Measurements from ENCODE around the gene SHISAL2A.

The SHISAL2A gene

GRCh38 chr1:52693843-52694242 is 60.9 kb downstream of the SHISAL2A start:
- in situ Hi-C loops (cut with HindIII; ENCODE audit: low sequenced_read_pairs): no loop called here
- TF ChIP-seq, protein P1, sequence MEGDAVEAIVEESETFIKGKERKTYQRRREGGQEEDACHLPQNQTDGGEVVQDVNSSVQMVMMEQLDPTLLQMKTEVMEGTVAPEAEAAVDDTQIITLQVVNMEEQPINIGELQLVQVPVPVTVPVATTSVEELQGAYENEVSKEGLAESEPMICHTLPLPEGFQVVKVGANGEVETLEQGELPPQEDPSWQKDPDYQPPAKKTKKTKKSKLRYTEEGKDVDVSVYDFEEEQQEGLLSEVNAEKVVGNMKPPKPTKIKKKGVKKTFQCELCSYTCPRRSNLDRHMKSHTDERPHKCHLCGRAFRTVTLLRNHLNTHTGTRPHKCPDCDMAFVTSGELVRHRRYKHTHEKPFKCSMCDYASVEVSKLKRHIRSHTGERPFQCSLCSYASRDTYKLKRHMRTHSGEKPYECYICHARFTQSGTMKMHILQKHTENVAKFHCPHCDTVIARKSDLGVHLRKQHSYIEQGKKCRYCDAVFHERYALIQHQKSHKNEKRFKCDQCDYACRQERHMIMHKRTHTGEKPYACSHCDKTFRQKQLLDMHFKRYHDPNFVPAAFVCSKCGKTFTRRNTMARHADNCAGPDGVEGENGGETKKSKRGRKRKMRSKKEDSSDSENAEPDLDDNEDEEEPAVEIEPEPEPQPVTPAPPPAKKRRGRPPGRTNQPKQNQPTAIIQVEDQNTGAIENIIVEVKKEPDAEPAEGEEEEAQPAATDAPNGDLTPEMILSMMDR (IDR thresholded peaks at IDR 0.05; ENCODE audit: low read depth, low read length): no peak
- H3K4me3 ChIP-seq (ENCODE audit: low read depth, low read length): no peak overlapping the region
- no peak for DNase-seq (ENCODE audit: low read depth, low spot score)

DNA sequence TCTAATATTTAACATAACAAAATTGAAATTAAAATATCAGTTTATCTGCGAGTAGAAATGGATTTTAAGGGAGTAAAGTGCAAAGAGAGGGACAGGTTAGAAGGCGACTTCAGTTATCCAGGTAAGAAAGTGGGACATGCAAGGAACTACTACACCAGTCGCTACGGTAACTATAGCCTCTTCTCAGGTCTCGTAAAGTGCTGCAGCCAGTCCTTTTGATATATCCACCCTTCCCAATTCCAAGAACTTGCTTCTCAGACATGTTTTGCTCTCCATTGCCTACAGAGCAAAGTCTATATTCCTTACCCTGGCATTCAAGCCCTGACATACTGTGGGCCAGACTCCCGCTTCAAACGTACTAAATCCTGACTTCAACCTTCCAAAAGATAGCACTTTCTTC is 62.7 kb downstream of the SHISAL2A start:
- H3K4me3 ChIP-seq (ENCODE audit: low read depth, low read length): no peak overlapping the region
- no peak for DNase-seq (ENCODE audit: low read depth, low spot score)
- TF ChIP-seq, protein P1 (IDR thresholded peaks at IDR 0.05; ENCODE audit: low read depth, low read length): no peak
- in situ Hi-C loops (cut with HindIII; ENCODE audit: low sequenced_read_pairs): no loop called here

DNA sequence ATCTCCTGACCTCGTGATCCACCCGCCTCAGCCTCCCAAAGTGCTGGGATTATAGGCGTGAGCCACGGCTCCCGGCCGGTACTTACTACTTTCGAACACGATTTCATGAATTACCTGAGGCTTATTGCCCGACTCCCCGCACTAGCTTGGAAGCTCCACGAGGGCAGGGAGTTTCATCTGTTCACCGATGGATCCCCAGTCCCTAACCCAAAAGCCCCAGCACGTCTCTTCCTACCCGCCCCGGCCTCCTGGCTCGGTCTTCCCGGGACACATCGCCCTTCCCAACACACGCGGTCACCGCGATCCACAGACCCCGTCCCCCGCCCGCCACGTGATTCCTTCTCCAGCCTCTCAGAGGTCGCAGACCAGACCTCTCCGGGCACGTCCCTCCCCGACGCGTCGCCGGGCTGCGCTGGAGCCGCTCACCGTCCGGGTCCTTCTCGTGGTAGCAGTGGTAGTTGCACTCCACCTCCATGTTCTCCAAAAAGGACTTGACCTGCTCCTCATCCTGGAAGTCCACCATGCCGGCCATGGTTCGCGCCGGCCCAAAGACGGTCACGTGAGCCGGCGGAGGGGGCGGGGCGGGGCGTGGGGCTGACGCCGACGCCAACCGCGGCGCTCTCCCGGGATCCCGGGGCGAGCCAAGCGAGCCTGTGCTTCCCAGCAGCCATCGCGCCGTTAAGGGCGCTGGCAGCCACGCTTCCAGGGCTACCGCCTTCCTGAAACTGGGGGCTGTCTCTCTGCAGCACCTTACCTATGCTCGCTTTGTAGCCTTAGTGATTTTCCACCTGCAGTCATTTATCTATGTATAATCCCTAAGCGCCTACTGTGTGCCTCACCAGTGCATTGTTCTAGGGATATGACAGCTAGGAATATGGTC is 65.1 kb downstream of the SHISAL2A start, which contains the start of gene COA7:
TSS of gene COA7 (minus strand) at position 553 of the 880 bp plus-strand sequence. CDS start at position 532, 21 bp downstream.
- in situ Hi-C loops (cut with HindIII; ENCODE audit: low sequenced_read_pairs): no loop called here
- TF ChIP-seq, protein P1 (IDR thresholded peaks at IDR 0.05; ENCODE audit: low read depth, low read length): no peak
- peak within 1 kb of the TSS; percentile 85 for H3K4me3 ChIP-seq (ENCODE audit: low read depth, low read length)
- DNase-seq (ENCODE audit: low read depth, low spot score): peak; percentile 87

DNA sequence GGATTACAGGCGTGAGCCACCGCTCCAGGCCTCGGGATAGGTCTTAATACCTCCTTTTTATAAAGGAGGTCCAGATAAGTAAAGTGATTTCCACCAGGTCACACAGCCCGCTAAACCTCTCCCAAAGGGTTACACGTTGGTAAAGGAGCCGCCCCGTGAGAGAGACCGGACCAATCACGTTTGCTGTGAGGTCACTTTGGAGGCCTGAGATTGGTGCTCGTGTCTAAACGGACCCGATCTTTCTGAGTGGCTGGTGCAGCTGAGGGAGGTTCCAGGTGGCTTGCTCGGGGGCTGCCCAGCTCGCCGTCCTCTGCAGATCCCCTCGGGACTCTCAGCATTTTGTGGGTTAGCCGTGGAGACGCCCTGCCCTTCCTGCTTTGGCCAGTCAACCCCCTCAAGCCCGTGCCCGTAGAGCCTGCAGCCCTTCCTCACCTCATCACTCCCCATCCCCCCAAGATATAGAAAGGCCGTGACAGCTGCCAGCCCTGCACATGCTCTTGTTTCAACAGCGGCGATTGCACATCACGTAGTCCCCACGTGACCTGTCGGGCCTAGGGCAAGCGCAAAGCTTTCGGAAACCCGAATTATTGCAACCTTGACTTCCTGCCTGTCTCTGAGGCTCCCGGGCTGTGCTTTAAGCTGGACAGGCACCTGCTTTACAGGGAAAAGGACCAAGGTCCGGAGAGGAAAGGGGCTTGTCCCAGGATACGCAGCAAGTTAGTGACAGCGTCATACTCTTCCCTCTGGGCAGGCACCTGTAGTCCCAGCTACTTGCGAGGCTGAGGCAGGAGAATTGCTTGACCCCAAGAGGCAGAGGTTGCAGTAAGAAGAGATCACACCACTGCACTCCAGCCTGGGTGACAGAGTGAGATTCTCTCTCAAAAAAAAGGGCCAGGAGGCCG is 70.2 kb downstream of the SHISAL2A start:
- peak; percentile 89 for DNase-seq (ENCODE audit: low read depth, low spot score)
- H3K4me3 ChIP-seq (ENCODE audit: low read depth, low read length): peak overlapping the region; percentile 51
- TF ChIP-seq, protein P1 (IDR thresholded peaks at IDR 0.05; ENCODE audit: low read depth, low read length): no peak
- in situ Hi-C loops (cut with HindIII; ENCODE audit: low sequenced_read_pairs): no loop called here

DNA sequence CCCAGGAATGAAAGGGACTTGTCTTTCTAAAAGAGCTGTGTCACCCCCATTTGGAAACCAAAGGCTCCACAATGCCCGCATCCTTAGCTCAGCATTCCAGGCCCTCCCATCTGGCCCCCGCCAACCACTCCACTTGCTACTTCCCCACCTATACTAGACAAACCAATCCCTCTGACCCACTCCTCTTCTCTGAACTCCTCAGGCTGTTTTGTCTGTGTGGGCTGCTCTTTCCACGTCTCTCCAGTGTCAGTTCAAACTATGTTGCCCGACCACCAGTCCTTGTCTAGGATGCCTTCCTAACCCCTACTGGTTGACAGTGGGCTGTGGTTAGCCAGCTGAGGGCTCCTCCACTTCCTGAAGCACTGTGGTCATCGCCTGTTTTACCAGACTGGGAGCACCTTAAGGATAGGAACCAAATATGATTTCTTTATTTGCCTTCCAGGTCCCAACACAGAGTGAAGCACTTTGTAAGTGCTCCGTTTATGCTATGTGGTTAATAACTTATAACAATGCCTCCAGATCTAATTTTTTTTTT is 73.2 kb downstream of the SHISAL2A start:
- DNase-seq (ENCODE audit: low read depth, low spot score): no peak
- in situ Hi-C loops (cut with HindIII; ENCODE audit: low sequenced_read_pairs): no loop called here
- no peak overlapping the region for H3K4me3 ChIP-seq (ENCODE audit: low read depth, low read length)
- TF ChIP-seq, protein P1 (IDR thresholded peaks at IDR 0.05; ENCODE audit: low read depth, low read length): no peak

Data from astrocyte of the spinal cord (primary cell).